HG03060 (cell line): ENCODE data around the gene AFAP1L1.

Source experiments
- ATAC-seq: cut with Tn5 transposase; IDR thresholded peaks from one replicate; pipeline ENCODE4 v1.9.1; 2021; ENCODE audit warnings: low read depth, moderate number of reproducible peaks; ENCODE audit not compliant: unreplicated experiment

The AFAP1L1 gene

GRCh38 chr5:149367972-149368645 is 96.5 kb downstream of the AFAP1L1 start:
- ATAC-seq, result no peak

GRCh38 chr5:149370878-149371277 is 99.2 kb downstream of the AFAP1L1 start:
- no peak for ATAC-seq

- ATAC-seq, result no peak
Observed at GRCh38 chr5:149371296-149371962, 99.8 kb downstream of the AFAP1L1 start.

DNA sequence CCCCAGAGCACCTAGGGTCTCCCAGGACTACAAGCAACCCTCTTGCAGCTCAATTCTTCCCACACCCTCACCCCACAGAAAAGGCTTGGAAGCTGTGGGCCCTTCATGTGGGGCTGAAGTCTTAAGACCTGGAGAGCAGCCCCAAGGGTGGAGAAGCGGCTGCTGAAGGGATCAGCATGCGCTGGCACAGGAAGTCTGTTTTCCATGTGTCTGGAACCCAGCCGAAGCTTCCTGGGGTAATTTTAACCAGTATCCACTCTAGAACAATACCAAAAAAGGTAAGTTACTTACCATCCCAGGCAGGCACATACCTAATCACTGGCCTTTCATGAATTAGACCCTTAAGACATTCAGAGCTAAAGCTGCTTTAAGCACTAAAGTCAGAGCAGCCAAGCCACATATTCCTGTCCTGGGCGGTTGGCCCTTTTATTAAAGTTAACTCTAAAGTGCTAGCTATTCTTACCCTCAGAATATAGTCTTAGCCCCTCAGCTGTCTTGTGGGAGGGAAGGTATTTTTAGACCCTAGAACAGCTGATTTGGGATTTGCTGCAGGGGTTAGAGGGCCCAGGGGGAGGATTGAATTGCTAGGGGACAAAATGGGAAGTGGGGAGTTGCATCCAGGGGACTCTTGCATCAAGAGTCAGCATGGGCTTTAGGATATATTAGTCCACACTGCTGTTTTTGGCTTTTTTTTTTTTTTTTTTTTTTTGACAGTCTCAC is 100.6 kb downstream of the AFAP1L1 start:
- ATAC-seq, result no peak

GRCh38 chr5:149372932-149373331 is 101.3 kb downstream of the AFAP1L1 start:
- ATAC-seq, result no peak

DNA sequence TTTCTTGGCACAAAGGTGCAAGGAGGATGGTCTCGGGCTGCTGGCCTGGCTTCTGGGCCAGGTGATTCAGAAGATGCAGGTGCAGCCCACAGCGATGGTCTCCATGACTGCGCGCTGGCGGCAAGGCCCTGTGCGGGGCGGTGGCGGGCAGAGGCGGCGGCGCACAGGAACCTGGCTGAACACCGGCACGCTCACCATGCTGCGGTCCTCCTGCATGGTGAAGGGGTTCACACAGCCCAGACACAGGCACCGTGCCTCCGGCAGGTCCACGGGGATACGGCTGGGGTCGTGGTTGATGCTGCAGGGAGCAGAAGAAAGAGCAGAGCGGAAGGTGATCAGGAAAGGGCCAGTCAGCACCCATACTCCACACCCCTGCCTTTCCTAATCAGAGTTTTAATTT is 102.6 kb downstream of the AFAP1L1 start:
- no peak for ATAC-seq

DNA sequence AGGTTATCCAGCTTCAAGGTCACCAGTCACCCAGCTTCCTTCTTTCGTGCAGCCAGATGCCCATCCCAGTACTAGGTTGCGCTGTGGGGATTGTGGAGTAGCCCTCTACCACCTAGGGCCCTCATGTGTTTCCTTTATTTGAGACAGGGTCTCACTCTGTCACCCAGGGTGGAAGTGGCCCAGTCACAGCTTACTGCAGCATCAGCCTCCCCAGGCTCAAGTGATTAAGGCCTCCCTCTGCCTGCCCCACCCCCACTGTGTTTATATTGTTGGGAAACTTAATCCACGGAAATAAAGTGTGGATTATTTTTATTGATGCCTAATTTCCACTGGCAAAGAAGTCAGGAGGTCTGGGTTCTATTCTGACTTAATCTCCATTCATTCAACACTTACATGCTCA is 103.1 kb downstream of the AFAP1L1 start:
- no peak for ATAC-seq

- no peak for ATAC-seq
Observed at GRCh38 chr5:149375434-149375833, 103.8 kb downstream of the AFAP1L1 start.

GRCh38 chr5:149376104-149376503 is 104.4 kb downstream of the AFAP1L1 start:
- ATAC-seq, result no peak

DNA sequence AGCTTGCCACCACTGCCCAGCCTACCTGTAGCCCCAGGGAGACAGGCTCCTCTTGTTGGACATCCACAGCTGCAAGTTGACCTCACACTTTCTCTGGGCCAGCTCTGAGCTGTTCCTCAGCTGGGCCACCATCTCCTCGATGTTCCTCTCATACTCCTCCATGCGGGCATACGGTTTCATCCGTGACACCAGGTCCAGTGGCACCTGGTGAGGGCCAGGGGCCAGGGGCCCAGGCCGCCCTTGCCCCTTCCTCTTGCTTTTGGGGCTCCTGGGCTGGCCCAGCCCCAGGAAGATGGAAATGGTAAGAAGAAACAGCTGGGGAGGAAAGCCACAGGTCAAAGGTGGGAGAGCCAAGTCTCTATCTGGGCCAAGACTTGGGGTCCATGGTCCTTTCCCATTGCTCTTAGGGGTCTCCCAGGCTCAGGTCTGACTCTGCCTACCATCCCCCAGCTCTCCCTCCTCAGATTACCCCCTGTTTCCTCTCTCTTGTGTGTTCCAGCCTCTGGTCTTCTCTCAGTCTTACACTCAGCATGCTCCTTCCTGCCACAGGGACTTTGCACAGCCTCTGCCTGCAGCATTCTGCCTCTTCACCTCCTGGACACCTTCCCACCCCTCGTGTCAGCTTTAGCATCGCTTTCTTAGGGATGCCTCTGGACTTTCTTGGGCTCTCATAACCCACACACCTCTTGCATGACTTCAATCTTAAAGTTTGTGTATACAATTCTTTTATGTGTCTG is 105.2 kb downstream of the AFAP1L1 start:
- no peak for ATAC-seq

- ATAC-seq, result no peak
Observed at GRCh38 chr5:149378241-149378820, 106.7 kb downstream of the AFAP1L1 start.

DNA sequence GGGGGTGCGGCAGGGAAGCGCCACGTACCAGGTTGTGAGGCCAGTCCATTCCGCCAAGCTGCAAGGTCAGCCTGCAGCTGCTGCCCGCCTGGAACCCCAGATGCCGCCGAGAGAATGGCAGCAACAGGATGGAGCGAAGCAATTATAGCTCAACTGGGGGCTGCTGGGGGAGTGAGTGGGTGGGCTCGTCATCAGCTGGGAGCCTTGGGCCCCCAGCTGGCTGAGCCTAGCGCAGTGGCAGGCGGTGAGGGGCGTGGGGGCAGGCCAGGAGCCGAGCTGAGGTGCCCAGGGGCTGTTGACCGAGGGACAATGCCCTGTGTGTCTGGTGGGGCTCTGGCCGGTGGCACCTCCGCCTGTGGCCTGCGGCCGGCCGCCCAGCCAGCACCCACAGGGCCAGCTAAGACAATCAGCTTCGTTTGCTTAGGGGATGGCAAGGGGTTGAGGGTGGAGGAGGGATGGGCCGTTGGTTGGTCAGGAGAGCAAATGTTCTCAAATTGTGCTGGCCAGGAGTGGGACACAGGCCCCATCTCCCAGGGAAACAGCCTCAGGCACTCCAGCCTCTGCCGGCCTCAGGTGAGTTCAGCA is 107.6 kb downstream of the AFAP1L1 start, which contains the start of gene IL17B:
IL17B (minus strand) TSS at position 116 of the 585 bp plus-strand sequence; CDS start at position 49, 67 bp downstream.
- ATAC-seq, result no peak

DNA sequence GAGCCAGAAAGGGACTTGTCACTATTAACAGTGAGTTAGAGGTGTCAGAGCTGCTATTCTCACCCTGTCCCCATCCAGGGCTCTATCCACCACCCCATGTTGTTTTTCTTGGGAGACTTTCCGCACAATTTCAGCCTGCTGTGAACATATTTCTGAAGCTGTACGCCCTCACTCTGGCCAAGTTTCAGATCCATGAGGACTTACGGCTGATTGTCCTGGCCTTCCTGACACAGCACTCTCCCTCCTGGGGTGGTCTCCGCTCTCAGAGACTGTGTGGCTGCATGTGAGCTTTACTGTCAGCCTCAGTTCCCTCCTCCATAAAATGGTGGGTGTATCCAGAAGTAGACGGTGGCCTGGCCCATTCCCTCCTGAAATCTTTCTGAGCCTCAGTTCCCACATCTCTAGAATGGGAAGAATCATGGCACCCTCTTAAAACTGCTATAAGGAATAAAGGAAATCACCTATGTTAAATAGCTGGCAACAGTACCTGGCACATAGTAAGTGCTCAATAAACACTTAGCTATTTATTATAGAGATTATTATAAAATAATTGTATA is 108.2 kb downstream of the AFAP1L1 start:
- ATAC-seq, result no peak

- ATAC-seq, result no peak
Observed at GRCh38 chr5:149380466-149381121, 108.9 kb downstream of the AFAP1L1 start.

- no peak for ATAC-seq
Observed at GRCh38 chr5:149381261-149381985, 109.8 kb downstream of the AFAP1L1 start.

- no peak for ATAC-seq
Observed at GRCh38 chr5:149381986-149382338, 110.3 kb downstream of the AFAP1L1 start.

GRCh38 chr5:149382517-149383220 is 111.0 kb downstream of the AFAP1L1 start:
- ATAC-seq, result no peak

GRCh38 chr5:149383399-149383798 is 111.7 kb downstream of the AFAP1L1 start:
- no peak for ATAC-seq
